Fibroblast of peridontal ligament (primary cell): ENCODE measurements around the gene SPC24.

ENCODE experiments used
- DNase-seq: peaks from one replicate; pipeline ENCODE4 v3.0.0-alpha.2; 2010; ENCODE audit errors: extremely low read depth

Gene SPC24

DNA sequence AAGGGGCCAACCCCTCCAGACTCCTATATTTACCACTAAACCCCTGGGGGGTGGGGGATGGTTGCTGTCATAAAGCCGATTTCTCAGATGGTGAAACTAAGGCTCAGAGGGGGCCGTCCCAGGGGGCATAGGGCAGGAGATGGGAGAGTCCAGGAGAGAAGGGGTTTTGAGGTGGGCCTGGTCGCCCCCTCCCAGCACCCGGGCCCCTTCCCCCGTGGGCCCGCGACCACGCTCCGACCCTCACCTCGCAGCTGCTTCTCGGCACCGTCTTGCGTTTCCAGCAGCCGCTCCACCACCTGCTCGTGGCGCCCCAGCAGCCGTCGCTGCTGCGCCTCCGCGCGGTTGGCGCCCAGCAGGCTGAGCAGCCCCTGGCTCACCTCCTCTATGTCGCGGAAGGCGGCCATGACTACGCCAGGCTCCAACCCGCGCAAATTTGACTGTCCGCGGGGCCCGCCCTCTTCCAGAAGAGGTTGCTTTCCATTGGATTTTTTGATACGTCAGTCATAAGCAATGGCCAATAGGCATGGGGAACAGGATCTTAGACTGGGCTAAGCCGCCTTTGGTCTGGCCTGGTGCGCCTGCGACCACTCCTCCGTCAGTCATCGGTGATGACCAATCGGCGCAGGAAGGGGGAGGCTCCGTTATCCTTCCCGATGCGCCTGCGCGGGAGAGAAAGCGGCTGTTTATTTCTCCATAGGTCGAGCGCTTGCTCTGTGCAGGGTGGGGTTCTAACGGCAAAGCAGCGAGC, at the start of gene SPC24:
SPC24 (minus strand) TSS at position 410 of the 748 bp plus-strand sequence; CDS start at position 404, 6 bp downstream.
- DNase-seq = peak; percentile 98

- no peak for DNase-seq
These were observed 49.4 kb upstream of the SPC24 start for GRCh38 chr19:11204943-11205349.

DNA sequence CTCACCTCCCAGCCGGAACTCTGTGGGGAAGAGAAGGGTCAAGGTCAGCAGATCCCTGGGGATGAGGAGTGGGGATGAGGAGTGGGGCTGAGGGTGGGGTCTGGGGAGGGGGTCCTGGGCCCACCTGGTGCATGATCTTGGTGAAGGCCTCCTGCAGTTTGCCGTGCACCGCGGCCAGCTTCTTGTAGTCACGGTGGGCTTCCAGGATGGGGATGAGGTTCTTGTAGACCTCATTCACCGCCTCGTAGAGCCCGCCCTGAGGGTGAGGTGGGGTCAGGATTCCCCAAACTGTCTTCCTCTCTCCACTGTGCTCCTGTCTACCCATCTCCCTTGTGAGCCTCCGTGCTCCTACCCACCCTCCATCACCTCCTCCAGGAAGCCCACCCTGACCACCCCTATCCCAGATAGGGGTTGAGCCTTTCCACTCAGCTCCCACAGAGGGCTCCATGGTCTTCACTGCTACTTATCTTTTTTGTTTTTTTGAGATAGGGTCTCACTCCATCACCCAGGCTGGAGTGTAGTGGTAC, 48.6 kb upstream of the SPC24 start:
- DNase-seq = no peak

- peak; percentile 89 for DNase-seq
These were observed 47.9 kb upstream of the SPC24 start for GRCh38 chr19:11203194-11204075.

DNA sequence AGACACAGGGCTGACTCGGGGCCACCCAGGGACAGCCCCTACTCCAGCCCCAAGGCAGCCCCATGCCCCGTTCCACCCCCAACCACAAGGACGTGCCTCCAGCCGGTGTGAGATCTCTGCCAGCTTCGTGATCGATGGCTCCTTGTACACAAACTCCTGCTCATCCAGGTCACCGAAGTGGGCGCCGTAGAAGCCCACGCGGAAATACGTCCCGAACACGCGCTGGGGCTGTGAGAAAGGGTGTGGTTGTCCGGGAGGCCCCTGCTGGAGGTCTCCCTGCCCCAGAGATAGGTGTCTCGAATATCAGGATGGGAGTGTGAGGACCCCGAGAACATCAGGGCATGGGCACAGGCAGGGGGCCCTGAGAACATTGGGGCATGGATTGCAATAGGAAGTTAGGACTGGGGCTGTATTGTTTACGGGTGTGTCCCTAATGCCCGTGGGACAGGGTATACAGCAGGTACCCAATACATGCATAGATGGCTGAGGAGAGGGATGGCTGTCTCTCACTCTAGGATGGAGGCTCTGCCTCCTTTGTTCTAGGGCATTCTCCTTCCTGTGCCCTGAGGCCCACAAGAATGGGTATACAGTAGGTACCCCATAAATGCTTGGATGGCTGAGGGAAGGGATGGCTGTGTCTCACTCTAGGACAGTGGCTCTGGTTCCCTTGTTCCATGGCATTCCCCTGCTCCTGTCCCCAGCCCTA, 47.1 kb upstream of the SPC24 start:
- no peak for DNase-seq

- DNase-seq = no peak
These were observed 46.2 kb upstream of the SPC24 start for GRCh38 chr19:11201791-11202190.

DNA sequence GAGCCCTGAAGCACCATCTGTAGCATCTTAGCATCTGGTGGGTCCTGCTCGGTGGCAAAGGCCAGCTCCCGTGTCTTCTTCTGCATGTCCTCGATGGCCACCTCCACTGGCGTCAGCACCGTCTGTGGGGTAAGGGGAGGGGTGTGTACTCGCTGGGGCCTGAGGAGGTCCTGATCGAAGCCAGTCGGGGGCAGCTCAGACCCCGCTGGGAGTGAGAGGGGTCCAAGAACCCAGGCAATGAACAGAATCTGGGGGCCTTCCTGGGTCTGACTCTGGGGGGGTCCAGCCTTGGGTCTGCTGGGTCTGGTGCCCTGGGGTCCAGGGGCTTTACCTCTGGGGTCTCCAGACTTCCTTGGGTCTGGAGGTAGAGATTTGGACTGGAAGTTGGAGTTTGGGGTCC, 45.3 kb upstream of the SPC24 start:
- DNase-seq = no peak

GRCh38 chr19:11200015-11200574, 44.5 kb upstream of the SPC24 start:
- no peak for DNase-seq

GRCh38 chr19:11199517-11199916, 43.9 kb upstream of the SPC24 start:
- DNase-seq = no peak

DNA sequence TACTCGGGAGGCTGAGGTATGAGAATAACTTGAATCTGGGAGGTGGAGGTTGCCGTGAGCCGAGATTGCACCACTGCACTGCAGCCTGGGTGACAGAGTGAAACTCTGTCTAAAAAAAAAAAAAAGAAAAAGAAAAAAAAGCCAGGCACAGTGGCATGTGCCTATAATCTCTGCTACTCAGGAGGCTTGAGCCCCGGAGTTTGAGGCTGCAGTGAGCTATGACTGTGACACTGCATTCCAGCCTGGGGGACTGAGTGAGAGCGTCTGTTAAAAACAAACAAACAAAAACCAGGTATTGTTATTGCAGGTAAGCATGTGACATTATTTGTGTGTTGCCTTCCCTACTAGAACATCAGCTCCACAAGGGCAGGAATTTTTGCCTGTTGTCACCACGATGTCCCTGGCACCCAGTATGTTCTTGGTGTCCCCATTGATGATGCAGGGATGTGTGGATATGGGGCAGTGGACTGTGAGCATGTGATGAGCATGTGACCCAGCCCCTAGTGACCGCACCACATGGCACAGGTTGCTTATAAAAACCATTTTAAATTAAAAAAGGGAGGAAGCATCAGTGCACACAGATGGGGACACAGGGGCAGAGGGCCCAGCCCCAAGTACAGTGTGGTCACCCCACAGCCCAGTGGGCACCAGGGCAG, 43.3 kb upstream of the SPC24 start:
- DNase-seq = no peak

DNA sequence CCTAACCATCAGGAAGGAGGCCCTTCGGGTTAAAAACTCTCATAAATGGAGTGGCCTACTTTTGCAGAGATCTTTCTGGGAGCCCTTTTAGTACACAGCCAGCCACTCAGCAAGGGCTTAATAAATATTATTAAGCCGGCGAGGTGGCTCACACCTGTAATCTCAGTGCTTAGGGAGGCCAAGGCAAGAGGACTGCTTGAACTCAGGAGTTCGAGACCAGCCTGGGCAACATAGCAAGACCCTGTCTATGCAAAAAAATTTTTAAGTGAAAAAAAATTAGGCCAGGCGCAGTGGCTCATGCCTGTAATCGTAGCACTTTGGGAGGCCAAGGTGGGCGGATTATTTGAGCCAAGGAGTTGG, 42.6 kb upstream of the SPC24 start:
- no peak for DNase-seq

GRCh38 chr19:11197291-11198174, 42.0 kb upstream of the SPC24 start, which contains the start of gene KANK2:
Gene KANK2, minus strand, starts transcription at chr19:11197545. Its CDS starts 3,034 bp downstream, at chr19:11194511.
- DNase-seq = peak; percentile 52

GRCh38 chr19:11196406-11197287, 41.1 kb upstream of the SPC24 start:
- peak; percentile 31 for DNase-seq

- DNase-seq = no peak
These were observed 40.1 kb upstream of the SPC24 start for GRCh38 chr19:11195681-11196080.

- DNase-seq = peak; percentile 20
These were observed 39.3 kb upstream of the SPC24 start for GRCh38 chr19:11194656-11195558.

GRCh38 chr19:11194173-11194572, 38.6 kb upstream of the SPC24 start:
- DNase-seq = no peak

DNA sequence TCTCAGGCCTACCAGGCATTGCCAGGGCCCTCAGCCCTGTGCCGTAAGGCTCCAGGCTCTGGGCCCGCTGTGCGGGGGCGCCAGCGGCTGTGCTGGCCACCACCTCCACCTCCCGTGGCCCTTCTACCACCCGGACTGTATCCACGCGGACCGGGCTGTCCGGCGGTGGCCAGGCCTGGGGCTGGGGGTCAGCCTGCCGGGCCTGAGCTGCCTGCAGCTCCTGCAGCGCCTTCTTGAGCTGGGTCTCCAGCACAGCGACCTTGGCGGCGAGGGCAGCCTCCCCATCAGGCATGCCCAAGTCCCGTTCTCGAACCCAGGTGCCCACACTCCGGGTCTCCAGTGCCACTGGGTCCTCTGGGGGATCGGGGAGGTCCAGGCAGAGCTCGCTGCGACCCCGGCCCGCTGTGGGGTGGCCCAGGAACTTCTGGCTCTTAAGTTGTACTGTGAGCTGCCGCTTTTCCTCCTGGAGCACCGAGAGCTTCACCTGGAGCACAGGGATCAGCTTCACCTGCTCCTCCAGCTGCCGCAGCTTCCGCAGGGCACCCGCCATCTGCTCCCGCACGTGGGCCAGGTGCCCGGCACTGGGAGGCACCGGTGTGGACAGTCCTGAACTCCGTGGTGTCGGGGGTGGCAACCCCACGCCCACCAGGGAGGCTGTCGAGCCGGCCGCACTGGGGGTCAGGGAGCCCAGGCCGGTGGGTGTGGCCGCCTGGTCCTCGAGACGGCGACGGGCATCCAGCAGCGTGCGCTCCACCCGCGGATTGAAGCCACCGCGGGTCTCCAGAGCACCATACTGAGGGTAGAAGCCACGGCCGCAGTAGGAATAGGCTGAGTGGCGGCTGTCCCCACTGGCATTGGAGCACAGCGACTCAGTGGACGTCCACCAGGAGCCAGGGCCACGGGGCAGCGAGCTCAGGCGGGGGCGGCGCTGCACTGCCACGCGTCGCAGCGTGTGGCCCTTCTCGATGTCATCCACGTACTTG, 37.7 kb upstream of the SPC24 start:
- DNase-seq = no peak
